Lung (tissue), 12 donors: ENCODE measurements around the gene ASCC1. TPM values are rescaled to one million over a fixed set of nuclear protein-coding genes. Genes with fewer than 3 reads are reported as not detected.

ENCODE experiments used
- ATAC-seq: fragments of 200-7000 bp; cut with Tn5 transposase; one replicate; pipeline ENCODE4 v1.9.1; 2020; ENCODE audit warnings: moderate number of reproducible peaks; ENCODE audit not compliant: insufficient read depth, low FRiP score
- DNase-seq, 3 donors: peaks; one replicate each; pipeline ENCODE4 v3.0.0-alpha.2; 2013 to 2017
- H3K27ac ChIP-seq, 2 donors: one replicate each; pipeline ENCODE4 v1.5.1; 2013; ENCODE audit warnings: mild to moderate bottlenecking in 2 of 2, moderate library complexity in 2 of 2, control low read depth in 1 of 2, inconsistent platforms in 1 of 2, low read depth in 1 of 2, low read length in 1 of 2
- H3K27me3 ChIP-seq, 3 donors: one replicate each; pipeline ENCODE4 v1.5.1; 2013; ENCODE audit warnings: low read length in 2 of 3; ENCODE audit not compliant: control insufficient read depth in 3 of 3, insufficient read depth in 3 of 3
- H3K36me3 ChIP-seq, 4 donors: one replicate each; pipeline ENCODE4 v1.5.1; 2013; ENCODE audit warnings: low read length in 4 of 4, mild to moderate bottlenecking in 1 of 4, moderate library complexity in 1 of 4; ENCODE audit not compliant: control insufficient read depth in 4 of 4, insufficient read depth in 4 of 4
- H3K4me1 ChIP-seq, 5 donors: one replicate each; pipeline ENCODE4 v1.5.1; 2013; ENCODE audit warnings: low read length in 5 of 5, mild to moderate bottlenecking in 2 of 5, moderate library complexity in 1 of 5; ENCODE audit not compliant: control insufficient read depth in 5 of 5, insufficient read depth in 5 of 5
- H3K4me3 ChIP-seq: one replicate; pipeline ENCODE4 v1.5.1; 2013; ENCODE audit warnings: mild to moderate bottlenecking, control low read depth, moderate library complexity
- H3K9ac ChIP-seq, 2 donors: one replicate each; pipeline ENCODE4 v1.5.1; 2013; ENCODE audit warnings: low read length in 2 of 2, control low read depth in 1 of 2; ENCODE audit not compliant: insufficient read depth in 1 of 2
- H3K9me3 ChIP-seq, 4 donors: one replicate each; pipeline ENCODE4 v1.5.1; 2013; ENCODE audit warnings: low read length in 3 of 4, mild to moderate bottlenecking in 1 of 4, moderate library complexity in 1 of 4; ENCODE audit not compliant: control insufficient read depth in 4 of 4, insufficient read depth in 3 of 4
- CTCF ChIP-seq: IDR thresholded peaks from 2 replicates; pipeline ENCODE4 v1.5.1; 2012; ENCODE audit warnings: mild to moderate bottlenecking; ENCODE audit errors: control extremely low read depth, extremely low read depth
- WGBS, 2 donors: extraction: QIAGEN DNeasy Blood & Tissue Kit; methylation state at CpG; one replicate each; pipeline ENCODE4 v1.1.7; 2013; 5-methylcytosine and 5-hydroxymethylcytosine counted together
- polyA plus RNA-seq, 2 donors: library from polyadenylated mRNA; stranded (reverse); fragments of 200-250 nt; gene quantifications; one replicate each; pipeline ENCODE4 v1.2.1, GENCODE V29; 2013
- total RNA-seq, 2 donors: library from RNA; depleted of rRNA in 1 of 2; stranded (reverse); fragments of >200 nt in 1 of 2; gene quantifications; one replicate each; pipeline ENCODE4 v1.2.1, GENCODE V29; 2014 to 2021
- donor health status: control.
- donor health status: control.
- donor health status: Bipolar disorder and iron deficiency.
- donor health status: healthy.
- donor health status: DM: yes; HTN: yes; CAD: no.

The ASCC1 gene
- total and polyA plus RNA-seq, 4 donors: 9.0 to 29.9 (median 24.2) TPM

- no peak for DNase-seq
- 79 to 84% methylated on average over 4 of the region's 4 CpGs for WGBS, 2 donors
Observed at GRCh38 chr10:72146559-72147323, 69.3 kb downstream of the ASCC1 start.

GRCh38 chr10:72146071-72146470, 70.0 kb downstream of the ASCC1 start:
- H3K9me3 ChIP-seq: no peaks in the 10 kb centered on the region
- H3K4me1 ChIP-seq: peaks cover 0 to 8% (median 0%) of the 10 kb centered on the region in 5 donors
- H3K27me3 ChIP-seq: no peaks in the 10 kb centered on the region
- TF ChIP-seq CTCF: no peak
- no peak for ATAC-seq
- peaks cover 0 to 3% (median 0%) of the 10 kb centered on the region in 4 donors for H3K36me3 ChIP-seq
- H3K9ac ChIP-seq: no peak overlapping the region
- DNase-seq: no peak
- 78 to 80% methylated on average over 6 of the region's 6 CpGs for WGBS, 2 donors
- H3K27ac ChIP-seq: no peak overlapping the region
- no peak overlapping the region for H3K4me3 ChIP-seq

More at GRCh38 chr10:72146559-72147323, 69.3 kb downstream of the ASCC1 start:
- no peak overlapping the region for H3K9ac ChIP-seq
- no peak overlapping the region for H3K4me3 ChIP-seq
- H3K27me3 ChIP-seq: no peaks in the 10 kb centered on the region
- no peak for TF ChIP-seq CTCF
- no peak overlapping the region for H3K27ac ChIP-seq
- no peak for ATAC-seq
- peaks cover 0 to under 1% (median 0%) of the 10 kb centered on the region in 5 donors for H3K4me1 ChIP-seq
- peaks cover 0 to 3% (median under 1%) of the 10 kb centered on the region in 4 donors for H3K36me3 ChIP-seq
- H3K9me3 ChIP-seq: no peaks in the 10 kb centered on the region

DNA sequence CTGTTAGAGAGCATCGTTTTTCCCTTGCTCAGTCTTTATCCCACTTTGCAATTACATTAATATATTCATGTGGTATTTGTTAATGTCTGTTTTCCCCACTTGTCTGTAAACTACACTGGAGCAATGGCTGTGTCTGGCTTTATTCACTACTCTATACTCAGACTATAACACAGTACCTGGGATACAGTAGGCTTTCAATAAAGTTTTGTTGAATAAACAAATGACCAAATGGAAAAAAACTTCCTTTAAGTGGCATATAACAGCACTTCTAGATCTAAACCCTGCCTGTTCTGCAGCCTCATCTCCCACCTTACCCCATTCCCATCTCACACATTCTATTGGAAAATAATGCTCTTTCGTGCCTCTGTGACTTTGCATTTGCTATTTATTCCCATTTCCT, 70.4 kb downstream of the ASCC1 start:
- Histone ChIP-seq H3K9me3 (no peaks in the 10 kb centered on the region), H3K4me1 (peaks cover 0 to 12% (median 0%) of the 10 kb centered on the region in 5 donors), H3K9ac (no peak overlapping the region), H3K27ac (no peak overlapping the region), H3K36me3 (peaks cover 0 to 3% (median 0%) of the 10 kb centered on the region in 4 donors), H3K4me3 (no peak overlapping the region), H3K27me3 (no peaks in the 10 kb centered on the region)
- DNase-seq: no peak
- 77 to 94% methylated on average over 2 of the region's 2 CpGs for WGBS, 2 donors
- no peak for TF ChIP-seq CTCF
- ATAC-seq: no peak
